Neural cell (in vitro differentiated cells): Measurements from ENCODE around the gene FZD8.

Source experiments
- EP300 ChIP-seq: fragments of 450-650 bp; conservative IDR thresholded peaks from 2 replicates; pipeline ENCODE4 v1.6.1; 2014; ENCODE audit warnings: antibody characterized with exemption, mild to moderate bottlenecking, moderate library complexity; ENCODE audit not compliant: poor library complexity, severe bottlenecking
- EZH2 ChIP-seq: fragments of 200-600, 300-800 bp; shearing (Covaris generic), sonication (generic); IDR thresholded peaks from 2 replicates; pipeline ENCODE4 v1.6.1; 2014; ENCODE audit warnings: antibody characterized with exemption, low read length, borderline replicate concordance, mild to moderate bottlenecking; ENCODE audit not compliant: insufficient read depth, poor library complexity, severe bottlenecking
- SMC3 ChIP-seq: fragments of 450-650 bp; conservative IDR thresholded peaks from 2 replicates; pipeline ENCODE4 v1.6.1; 2014; ENCODE audit warnings: antibody characterized with exemption, mild to moderate bottlenecking, moderate library complexity; ENCODE audit not compliant: poor library complexity
- TF ChIP-seq, protein P1 (sequence below): fragments of 450-650 bp; IDR thresholded peaks from 2 replicates; pipeline ENCODE4 v1.5.1; 2014; ENCODE audit warnings: antibody characterized with exemption, mild to moderate bottlenecking, moderate library complexity; ENCODE audit not compliant: poor library complexity, severe bottlenecking

DNA sequence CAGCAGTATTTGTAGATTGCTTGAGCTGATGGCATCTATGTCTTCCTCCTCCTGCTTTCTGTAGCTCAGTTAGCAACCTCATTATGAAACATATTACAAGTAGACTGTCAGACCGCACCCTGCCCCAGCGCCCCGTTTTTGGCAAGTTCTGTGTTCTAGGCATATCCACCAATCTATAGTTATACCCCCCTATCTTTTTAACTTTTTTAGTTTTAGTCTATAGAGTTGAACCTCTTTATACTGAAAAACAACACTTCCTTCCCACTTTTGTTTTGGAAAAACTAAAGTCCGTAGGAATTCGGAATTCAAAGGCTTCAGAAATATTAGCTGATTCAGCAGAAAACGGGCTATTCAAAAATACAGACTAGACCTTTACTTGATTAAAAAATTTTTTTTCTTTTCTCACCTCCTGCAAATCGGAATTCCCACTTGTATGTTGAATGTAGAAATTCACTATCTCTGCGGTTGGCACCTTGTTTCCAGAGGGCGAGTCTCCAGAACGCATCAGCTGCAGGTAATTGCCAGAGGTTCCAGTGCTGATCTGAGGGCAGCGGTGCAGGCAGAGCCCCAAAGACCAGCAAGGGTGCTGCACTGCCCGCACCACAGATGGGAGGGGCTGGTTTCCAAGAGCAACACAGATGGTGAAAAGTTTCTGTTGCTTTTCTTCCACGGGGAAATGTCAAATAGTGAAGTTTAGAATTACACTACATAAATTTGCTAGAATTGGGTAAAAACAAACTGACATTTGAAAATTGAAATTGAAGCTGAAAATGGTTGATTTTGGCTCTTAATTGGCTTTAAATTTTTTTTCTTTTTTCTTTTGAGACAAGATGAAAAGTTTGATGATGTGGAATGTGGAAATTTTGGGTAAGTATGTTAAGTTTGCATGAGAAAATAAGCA, 2.2 kb upstream of the FZD8 start:
- no peak for TF ChIP-seq EZH2
- TF ChIP-seq, protein P1, sequence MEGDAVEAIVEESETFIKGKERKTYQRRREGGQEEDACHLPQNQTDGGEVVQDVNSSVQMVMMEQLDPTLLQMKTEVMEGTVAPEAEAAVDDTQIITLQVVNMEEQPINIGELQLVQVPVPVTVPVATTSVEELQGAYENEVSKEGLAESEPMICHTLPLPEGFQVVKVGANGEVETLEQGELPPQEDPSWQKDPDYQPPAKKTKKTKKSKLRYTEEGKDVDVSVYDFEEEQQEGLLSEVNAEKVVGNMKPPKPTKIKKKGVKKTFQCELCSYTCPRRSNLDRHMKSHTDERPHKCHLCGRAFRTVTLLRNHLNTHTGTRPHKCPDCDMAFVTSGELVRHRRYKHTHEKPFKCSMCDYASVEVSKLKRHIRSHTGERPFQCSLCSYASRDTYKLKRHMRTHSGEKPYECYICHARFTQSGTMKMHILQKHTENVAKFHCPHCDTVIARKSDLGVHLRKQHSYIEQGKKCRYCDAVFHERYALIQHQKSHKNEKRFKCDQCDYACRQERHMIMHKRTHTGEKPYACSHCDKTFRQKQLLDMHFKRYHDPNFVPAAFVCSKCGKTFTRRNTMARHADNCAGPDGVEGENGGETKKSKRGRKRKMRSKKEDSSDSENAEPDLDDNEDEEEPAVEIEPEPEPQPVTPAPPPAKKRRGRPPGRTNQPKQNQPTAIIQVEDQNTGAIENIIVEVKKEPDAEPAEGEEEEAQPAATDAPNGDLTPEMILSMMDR, result no peak
- TF ChIP-seq SMC3, result no peak
- TF ChIP-seq EP300, result no peak
